T-helper 2 cell treated with Interferon-gamma antibody and Interleukin-4, amounts not matched to agents 100 ng/mL and 5 ng/mL, for 36 hours (primary cell): ENCODE results near the gene LMF2. TPM values are rescaled to one million over a fixed set of nuclear protein-coding genes. Genes with fewer than 3 reads are reported as not detected.
"Not testable (repeated sequence)": the region's sequence is repeated elsewhere in the genome, so short reads cannot be mapped to it uniquely, and the experiment has no call there.

Experiments
- intact Hi-C: fragments of 100-400 bp; cut with micrococcal nuclease; formaldehyde crosslinking; loops from one replicate; pipeline ENCODE4 v1.15.1; 2023
- total RNA-seq: library from RNA; stranded (reverse); gene quantifications from 2 replicates; pipeline ENCODE4 v1.2.3, GENCODE V29; 2022

The LMF2 gene
- total RNA-seq, 1 donor from 2014 or later: 118 TPM

DNA sequence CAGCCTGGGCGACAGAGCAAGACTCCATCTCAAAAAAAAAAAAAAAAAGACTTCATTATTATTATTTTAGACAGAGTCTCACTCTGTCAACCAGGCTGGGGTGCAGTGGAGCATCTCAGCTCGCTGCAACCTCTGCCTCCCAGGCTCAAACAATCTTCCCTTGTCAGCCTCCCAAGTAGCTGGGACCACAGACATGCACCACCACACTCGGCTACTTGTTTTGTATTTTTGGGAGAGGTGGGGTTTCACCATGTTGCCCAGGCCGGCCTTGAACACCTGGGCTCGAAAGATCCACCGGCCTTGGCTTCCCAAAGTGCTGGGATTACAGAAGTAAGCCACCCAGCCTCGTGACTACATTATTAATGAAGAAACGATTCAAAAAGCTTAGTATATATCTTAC is 27.6 kb upstream of the LMF2 start:
- intact Hi-C loops: no loop called here

- intact Hi-C loops: not testable (repeated sequence)
Observed at GRCh38 chr22:50533856-50534711, 26.6 kb upstream of the LMF2 start.

GRCh38 chr22:50532824-50533796 is 25.6 kb upstream of the LMF2 start:
- intact Hi-C loops: no loop called here

DNA sequence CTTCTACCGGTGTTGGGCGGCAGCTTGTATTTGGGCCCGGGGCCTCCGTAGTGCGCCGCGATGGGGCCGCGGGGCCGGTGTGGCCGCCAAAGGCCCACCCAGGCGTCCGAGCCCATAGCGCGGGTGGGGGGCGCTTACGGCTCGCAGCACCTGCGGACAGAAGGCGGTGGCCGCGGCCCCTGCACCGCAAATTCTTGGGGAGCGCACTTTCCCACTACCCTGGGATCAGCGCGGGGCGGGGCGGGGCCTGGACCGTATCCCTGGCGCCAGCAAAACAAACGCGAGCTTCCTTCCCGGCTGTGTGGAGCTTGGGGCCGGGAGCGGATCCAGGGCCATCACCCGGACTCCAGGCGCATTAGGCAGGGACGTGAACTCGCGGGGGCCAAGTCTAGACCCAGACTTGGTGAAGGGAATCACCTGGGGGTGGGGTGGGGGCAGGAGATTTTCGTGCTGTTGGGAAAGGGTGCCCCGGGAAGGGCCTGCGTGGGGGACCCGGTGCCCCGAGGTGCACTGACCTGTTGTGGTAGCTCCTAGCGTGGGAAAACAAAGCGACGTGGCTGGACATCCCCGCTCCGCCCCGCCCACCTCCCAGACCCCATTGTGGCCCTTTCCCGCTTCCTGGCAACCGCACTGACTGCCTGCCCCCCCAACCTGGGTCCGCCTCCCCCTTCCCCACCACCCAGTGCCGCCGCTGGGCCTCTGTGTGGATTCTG is 24.6 kb upstream of the LMF2 start:
- intact Hi-C loops: loop anchor here (1.0 to 2.0 kb wide), 2 partner anchors 7 to 13 kb away; partner anchors contain the start of gene KLHDC7B

- intact Hi-C loops: loop anchor here (1.0 to 2.0 kb wide), 2 partner anchors 8 to 13 kb away; partner anchors contain the start of gene KLHDC7B
Observed at GRCh38 chr22:50531546-50531961, 24.1 kb upstream of the LMF2 start.

- intact Hi-C loops: loop anchor here (1.0 to 2.0 kb wide), 2 partner anchors 8 to 14 kb away; partner anchors contain the start of gene KLHDC7B
Observed at GRCh38 chr22:50530877-50531545, 23.5 kb upstream of the LMF2 start.

GRCh38 chr22:50530580-50530876 is 23.0 kb upstream of the LMF2 start:
- intact Hi-C loops: loop anchor here (2.0 kb wide), 1 partner anchor 14 kb away; the partner anchor contains the start of gene KLHDC7B

DNA sequence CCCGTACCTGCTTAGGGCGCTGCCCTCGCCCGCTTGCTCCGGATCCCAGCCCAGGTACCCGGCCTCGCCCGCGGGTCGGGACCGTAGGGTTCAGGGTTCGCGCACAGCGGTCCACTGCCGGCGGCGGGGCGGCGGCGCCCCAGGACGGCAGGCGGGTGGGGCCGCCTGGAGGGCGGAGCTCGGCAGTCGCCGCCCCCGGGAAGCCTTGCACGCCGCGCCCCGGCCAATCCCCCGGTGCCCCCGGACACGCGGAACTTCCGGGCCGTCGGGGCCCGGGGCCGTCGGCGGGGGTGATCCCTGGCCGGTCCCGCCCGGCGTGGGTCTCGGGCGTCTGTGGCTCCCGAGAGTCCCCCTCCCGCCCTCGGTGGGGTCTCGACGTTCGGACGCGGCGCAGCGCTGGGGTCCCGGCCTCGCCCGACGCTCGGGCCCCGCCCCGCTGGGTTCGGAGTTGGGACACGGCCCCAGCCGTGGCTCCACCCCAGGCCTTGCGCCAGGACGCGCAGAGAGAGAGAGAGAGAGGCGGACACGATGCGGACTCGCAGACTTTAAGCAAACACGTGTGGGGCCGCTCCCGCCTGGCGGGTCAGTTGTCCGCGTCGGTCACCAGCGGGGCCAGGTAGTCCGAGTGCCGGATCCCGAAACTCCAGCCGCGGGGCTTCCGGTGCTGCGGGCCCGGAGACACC is 22.5 kb upstream of the LMF2 start, which contains the start of gene TYMP:
TYMP (minus strand) TSS at position 116 of the 683 bp plus-strand sequence. CDS start 303 bp downstream, outside the sequence.
- intact Hi-C loops: loop anchor here (2.0 kb wide), 1 partner anchor 15 kb away; the partner anchor contains the start of gene KLHDC7B

GRCh38 chr22:50529416-50529896 is 22.0 kb upstream of the LMF2 start:
- intact Hi-C loops: no loop called here

DNA sequence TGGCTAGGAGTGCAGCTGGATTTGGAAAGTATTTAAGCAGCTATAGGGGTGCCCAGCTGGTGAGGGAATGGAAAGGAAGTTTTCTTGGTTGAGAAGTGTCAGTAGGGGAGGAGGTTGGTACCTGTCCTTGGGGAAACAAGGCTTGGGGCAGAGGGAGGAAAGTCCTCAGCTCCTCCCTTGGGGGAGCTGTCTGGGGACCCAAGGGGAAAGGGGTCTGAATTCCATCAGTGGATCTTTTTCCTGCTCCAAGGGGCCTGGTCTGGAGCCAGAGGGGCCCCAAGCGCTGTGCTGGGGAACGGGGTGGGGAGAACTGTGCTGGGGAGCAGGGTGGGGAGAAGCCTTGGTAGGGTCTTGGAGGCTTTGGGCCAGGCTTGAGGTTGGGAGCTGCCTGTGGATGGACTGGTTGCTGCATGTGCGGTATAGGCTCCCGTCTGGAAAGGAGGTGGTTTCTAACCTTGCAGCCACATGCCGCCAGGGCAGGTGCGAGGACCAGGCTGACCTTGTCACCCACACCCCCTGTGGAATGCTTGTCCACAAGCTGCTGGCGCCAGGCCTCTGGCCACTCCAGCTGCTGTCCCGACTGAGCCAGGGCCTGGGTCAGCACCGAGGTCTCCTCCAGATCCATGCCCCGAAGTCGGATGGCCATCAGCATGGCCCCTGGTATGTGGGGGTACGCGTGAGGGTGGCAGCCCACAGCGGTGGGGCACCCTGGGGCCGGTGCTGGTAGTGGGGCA is 21.3 kb upstream of the LMF2 start:
- intact Hi-C loops: no loop called here

GRCh38 chr22:50527921-50528681 is 20.6 kb upstream of the LMF2 start:
- intact Hi-C loops: no loop called here

DNA sequence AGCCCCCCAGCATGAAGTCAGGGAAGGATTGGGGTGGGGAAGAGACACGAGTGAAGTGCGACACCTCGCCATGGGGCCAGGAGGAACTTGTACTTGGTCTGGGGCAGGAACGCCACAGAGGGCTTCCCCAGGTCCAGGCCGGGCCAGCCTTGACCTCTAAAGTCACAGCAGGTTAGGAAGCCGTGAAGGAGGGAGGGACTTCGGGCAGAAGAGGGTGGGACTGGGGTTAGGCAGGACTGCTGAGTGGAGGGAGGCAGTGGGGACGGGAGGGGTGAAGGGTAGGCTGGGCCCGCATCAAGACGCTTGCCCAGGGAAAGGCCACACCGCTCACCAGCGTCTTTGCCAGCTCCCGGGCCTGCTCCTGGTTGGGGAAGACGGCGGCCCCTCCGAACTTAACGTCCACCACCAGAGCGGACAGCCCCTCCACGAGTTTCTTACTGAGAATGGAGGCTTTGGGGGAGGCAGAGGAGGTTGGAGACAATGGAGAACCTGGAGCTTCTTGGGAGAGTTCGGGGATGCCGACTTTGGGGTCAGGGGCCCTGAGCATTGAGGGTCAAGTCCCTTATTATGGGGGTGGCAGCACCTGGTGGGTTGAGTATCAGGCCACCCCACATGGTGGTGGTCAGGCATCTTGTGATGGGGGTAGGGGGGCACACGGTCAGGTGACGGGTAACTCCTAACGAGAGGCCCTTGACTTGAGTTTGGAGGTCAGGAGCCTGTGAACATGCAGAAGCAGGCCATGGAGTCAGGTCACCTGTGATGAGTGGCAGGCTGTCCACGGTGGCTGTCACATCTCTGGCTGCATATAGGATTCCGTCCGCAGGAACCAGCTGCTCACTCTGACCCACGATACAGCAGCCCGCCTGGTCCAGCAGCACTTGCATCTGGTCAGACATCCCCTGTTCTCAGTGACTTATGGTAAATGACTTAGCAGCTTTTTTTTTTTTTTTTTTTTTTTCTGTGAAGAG is 19.6 kb upstream of the LMF2 start:
- intact Hi-C loops: loop anchor here (1.0 kb wide), 1 partner anchor 35 kb away; the partner anchor contains the start of gene SYCE3

DNA sequence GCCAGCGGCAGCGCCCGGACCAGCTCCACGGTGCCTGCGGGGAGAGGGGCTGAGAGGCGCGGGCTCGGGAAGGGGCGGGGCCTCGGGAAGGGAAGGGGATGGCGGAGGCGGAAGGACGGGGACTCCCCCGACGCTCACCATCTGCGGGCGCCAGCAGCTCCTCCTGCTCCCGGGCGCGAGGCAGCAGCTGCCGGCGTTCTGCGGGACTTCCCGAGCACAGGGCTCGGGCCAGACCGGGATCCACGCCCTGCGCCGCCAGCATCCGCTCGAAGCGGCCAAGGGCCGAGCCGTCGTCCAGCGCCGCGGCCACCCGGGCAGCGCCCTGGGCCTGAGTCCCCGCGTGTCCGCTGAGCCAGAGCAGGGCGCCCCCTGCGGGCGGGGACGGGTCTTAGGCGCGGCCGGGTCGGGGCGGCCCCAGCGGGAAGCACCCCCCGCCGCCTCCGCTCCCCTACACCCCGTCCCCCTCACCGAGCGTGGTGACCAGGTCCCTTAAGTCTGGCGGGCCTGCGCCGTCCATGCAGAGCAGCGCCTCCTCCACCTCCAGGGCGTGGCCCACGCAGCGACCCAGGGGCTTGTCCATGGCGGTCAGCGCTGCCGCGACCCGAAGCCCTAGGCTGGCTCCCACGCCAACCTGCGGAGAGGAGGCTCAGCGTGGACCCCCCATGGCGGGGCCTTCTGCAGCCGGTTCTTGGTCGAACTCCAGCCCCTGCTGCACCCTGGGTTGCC is 18.8 kb upstream of the LMF2 start:
- intact Hi-C loops: loop anchor here (1.0 kb wide), 1 partner anchor 36 kb away; the partner anchor contains the start of gene SYCE3

DNA sequence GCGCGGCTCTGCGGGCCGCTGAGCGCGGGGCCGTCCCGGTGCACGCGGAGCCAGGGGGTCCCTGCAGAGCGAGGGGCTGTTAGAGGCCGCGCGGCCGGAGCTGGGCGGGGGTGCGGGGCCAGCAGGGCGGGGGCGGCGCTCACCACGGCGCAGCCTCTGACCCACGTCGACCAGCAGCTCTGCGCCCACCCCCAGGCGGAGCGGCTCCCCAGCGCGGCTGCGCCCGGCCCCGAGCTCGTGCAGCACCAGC is 18.3 kb upstream of the LMF2 start:
- intact Hi-C loops: loop anchor here (1.0 to 2.0 kb wide), 4 partner anchors 17 to 95 kb away; partner anchors contain the start of genes CHKB, NCAPH2 and SYCE3

GRCh38 chr22:50525104-50525857 is 17.8 kb upstream of the LMF2 start, which contains the start of gene SCO2:
Gene SCO2, minus strand, starts transcription at chr22:50525598. Its CDS starts 1,187 bp downstream, at chr22:50524411.
- intact Hi-C loops: loop anchor here (1.0 to 2.0 kb wide), 3 partner anchors 17 to 96 kb away; partner anchors contain the start of genes CHKB and NCAPH2
